ENCODE data around the gene SIX3.

Gene SIX3

GRCh38 chr2:44951124-44951523, 9.6 kb downstream of the SIX3 start:
- H3K27ac ChIP-seq (ENCODE audit: insufficient read depth, low read length, poor library complexity, severe bottlenecking) = no peak overlapping the region
- no peak overlapping the region for H3K4me3 ChIP-seq (ENCODE audit: insufficient read depth, low read depth, low read length, poor library complexity, severe bottlenecking)
- no peak for DNase-seq
- H3K4me1 ChIP-seq (ENCODE audit: control insufficient read depth, insufficient read depth, low read length, poor library complexity, severe bottlenecking) = peaks cover 12% of the 10 kb centered on the region
- no peaks in the 10 kb centered on the region for H3K36me3 ChIP-seq (ENCODE audit: control insufficient read depth, insufficient read depth, low read length)
- peaks cover 25% of the 10 kb centered on the region for H3K27me3 ChIP-seq (replicated peaks; ENCODE audit: control insufficient read depth, insufficient read depth, low read length, poor library complexity, severe bottlenecking)
- H3K9me3 ChIP-seq (ENCODE audit: control insufficient read depth, low read length) = no peaks in the 10 kb centered on the region

- Histone ChIP-seq H3K36me3 (ENCODE audit: control insufficient read depth, insufficient read depth, low read length) (no peaks in the 10 kb centered on the region), H3K4me1 (ENCODE audit: control insufficient read depth, insufficient read depth, low read length, poor library complexity, severe bottlenecking) (peaks cover 12% of the 10 kb centered on the region), H3K27ac (ENCODE audit: insufficient read depth, low read length, poor library complexity, severe bottlenecking) (no peak overlapping the region), H3K27me3 (replicated peaks; ENCODE audit: control insufficient read depth, insufficient read depth, low read length, poor library complexity, severe bottlenecking) (peaks cover 20% of the 10 kb centered on the region), H3K9me3 (ENCODE audit: control insufficient read depth, low read length) (no peaks in the 10 kb centered on the region), H3K4me3 (ENCODE audit: insufficient read depth, low read depth, low read length, poor library complexity, severe bottlenecking) (peak overlapping the region; percentile 25)
- DNase-seq = no peak
These were observed 10.2 kb downstream of the SIX3 start for GRCh38 chr2:44951714-44952113.

GRCh38 chr2:44952143-44952805, 10.8 kb downstream of the SIX3 start:
- no peaks in the 10 kb centered on the region for H3K36me3 ChIP-seq (ENCODE audit: control insufficient read depth, insufficient read depth, low read length)
- no peaks in the 10 kb centered on the region for H3K9me3 ChIP-seq (ENCODE audit: control insufficient read depth, low read length)
- DNase-seq = no peak
- peak overlapping the region; percentile 25 for H3K4me3 ChIP-seq (ENCODE audit: insufficient read depth, low read depth, low read length, poor library complexity, severe bottlenecking)
- H3K27ac ChIP-seq (ENCODE audit: insufficient read depth, low read length, poor library complexity, severe bottlenecking) = no peak overlapping the region
- H3K27me3 ChIP-seq (replicated peaks; ENCODE audit: control insufficient read depth, insufficient read depth, low read length, poor library complexity, severe bottlenecking) = peaks cover 19% of the 10 kb centered on the region
- peaks cover 12% of the 10 kb centered on the region for H3K4me1 ChIP-seq (ENCODE audit: control insufficient read depth, insufficient read depth, low read length, poor library complexity, severe bottlenecking)

DNA sequence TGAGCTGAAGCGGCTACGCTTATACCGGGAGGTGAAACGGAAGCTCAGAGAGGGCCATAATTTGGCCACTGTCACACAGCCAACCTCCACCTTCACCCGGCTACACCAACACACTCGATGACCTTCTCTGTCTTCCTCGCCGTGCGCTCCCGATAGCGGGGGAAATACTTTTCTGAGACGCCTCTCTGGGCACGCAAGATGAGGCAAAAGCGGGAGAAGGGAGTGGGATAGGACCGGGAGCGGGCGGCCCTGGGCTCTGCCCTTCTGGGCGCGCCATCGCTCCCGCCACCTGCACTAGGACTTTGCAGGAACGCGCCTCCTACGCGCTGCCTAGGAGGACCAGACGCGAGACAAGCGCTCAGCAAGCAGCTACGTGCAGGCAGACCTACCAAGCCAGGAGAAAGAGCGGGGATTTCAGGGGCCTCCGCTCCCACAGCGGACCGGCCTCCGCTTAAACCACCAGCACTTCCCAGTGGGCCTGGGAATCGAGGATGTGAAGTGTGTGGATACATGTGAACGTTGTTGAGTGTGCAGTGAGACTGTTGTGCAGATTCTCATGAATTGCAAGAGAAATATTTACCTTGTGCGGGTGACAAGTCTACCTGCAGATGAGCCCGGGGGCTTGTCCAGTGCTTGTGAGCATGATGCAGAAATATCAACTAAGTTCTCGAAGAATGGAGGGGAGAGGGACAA, 11.4 kb downstream of the SIX3 start:
- no peaks in the 10 kb centered on the region for H3K36me3 ChIP-seq (ENCODE audit: control insufficient read depth, insufficient read depth, low read length)
- H3K9me3 ChIP-seq (ENCODE audit: control insufficient read depth, low read length) = no peaks in the 10 kb centered on the region
- peaks cover 12% of the 10 kb centered on the region for H3K4me1 ChIP-seq (ENCODE audit: control insufficient read depth, insufficient read depth, low read length, poor library complexity, severe bottlenecking)
- peaks cover 14% of the 10 kb centered on the region for H3K27me3 ChIP-seq (replicated peaks; ENCODE audit: control insufficient read depth, insufficient read depth, low read length, poor library complexity, severe bottlenecking)
- H3K27ac ChIP-seq (ENCODE audit: insufficient read depth, low read length, poor library complexity, severe bottlenecking) = no peak overlapping the region
- peak overlapping the region; percentile 25 for H3K4me3 ChIP-seq (ENCODE audit: insufficient read depth, low read depth, low read length, poor library complexity, severe bottlenecking)
- no peak for DNase-seq

DNA sequence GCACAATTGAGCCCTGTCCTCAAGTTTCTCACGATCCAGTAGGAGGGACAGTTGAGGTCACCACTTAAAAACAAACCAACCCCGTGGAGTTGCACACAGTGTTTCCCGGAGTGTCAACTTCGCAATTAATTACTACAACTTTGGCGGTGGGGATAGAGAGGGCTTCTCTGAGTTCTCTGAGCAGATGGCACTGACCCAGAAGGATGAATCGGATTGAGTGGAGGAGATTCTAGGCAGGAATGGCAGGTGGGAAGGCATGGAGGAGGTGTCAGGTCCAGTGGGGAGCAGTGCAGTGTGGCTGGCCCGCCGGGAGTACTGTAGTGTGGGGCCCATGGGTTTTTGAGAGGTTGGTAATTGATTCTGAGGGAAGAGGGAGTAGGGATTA, 12.0 kb downstream of the SIX3 start:
- H3K36me3 ChIP-seq (ENCODE audit: control insufficient read depth, insufficient read depth, low read length) = no peaks in the 10 kb centered on the region
- DNase-seq = no peak
- H3K27ac ChIP-seq (ENCODE audit: insufficient read depth, low read length, poor library complexity, severe bottlenecking) = no peak overlapping the region
- H3K9me3 ChIP-seq (ENCODE audit: control insufficient read depth, low read length) = no peaks in the 10 kb centered on the region
- peaks cover 12% of the 10 kb centered on the region for H3K4me1 ChIP-seq (ENCODE audit: control insufficient read depth, insufficient read depth, low read length, poor library complexity, severe bottlenecking)
- no peak overlapping the region for H3K4me3 ChIP-seq (ENCODE audit: insufficient read depth, low read depth, low read length, poor library complexity, severe bottlenecking)
- peaks cover 9% of the 10 kb centered on the region for H3K27me3 ChIP-seq (replicated peaks; ENCODE audit: control insufficient read depth, insufficient read depth, low read length, poor library complexity, severe bottlenecking)

- no peak overlapping the region for H3K4me3 ChIP-seq (ENCODE audit: insufficient read depth, low read depth, low read length, poor library complexity, severe bottlenecking)
These were observed 13.0 kb downstream of the SIX3 start for GRCh38 chr2:44954447-44954888.

DNA sequence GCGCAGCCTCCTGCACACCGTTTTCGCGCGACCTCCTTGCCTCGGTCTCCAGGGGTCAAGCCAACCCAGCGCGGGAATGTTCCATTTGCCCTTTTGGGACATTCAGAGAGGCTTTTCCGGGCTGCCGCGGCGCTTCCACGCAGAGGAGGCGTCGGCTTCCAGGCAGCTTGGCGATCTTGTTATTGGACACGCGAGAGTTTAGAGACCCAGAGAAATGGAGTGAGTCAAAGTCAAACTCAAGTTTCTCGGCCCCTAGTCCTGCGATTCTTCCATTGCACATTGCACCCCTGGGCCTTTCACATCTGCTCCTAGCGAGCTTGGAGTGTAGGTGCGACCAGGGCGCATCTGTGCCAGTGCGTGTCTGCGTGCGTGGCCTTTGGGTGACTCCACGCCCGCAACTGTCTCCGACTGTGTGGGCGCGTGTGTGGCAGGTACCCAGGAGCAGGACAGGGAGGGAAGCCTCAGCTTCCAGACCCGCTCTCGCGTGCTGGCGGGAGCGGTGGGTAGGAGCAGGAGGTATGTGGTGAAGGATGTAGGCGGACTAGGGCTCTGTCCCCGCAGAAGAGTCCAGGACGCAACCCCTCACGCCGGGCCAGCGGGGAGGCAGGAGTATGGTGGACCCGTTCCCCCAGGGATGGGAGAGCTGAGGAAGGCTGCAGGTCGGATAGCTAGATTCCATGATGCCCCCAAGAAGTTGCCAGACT, 13.5 kb downstream of the SIX3 start:
- Histone ChIP-seq H3K9me3 (ENCODE audit: control insufficient read depth, low read length) (no peaks in the 10 kb centered on the region), H3K27ac (ENCODE audit: insufficient read depth, low read length, poor library complexity, severe bottlenecking) (no peak overlapping the region), H3K4me3 (ENCODE audit: insufficient read depth, low read depth, low read length, poor library complexity, severe bottlenecking) (no peak overlapping the region), H3K36me3 (ENCODE audit: control insufficient read depth, insufficient read depth, low read length) (no peaks in the 10 kb centered on the region), H3K27me3 (replicated peaks; ENCODE audit: control insufficient read depth, insufficient read depth, low read length, poor library complexity, severe bottlenecking) (peaks cover 6% of the 10 kb centered on the region), H3K4me1 (ENCODE audit: control insufficient read depth, insufficient read depth, low read length, poor library complexity, severe bottlenecking) (peaks cover 12% of the 10 kb centered on the region)
- DNase-seq = no peak

More at GRCh38 chr2:44954447-44954888, 13.0 kb downstream of the SIX3 start:
- DNase-seq = no peak
- Histone ChIP-seq H3K36me3 (ENCODE audit: control insufficient read depth, insufficient read depth, low read length) (no peaks in the 10 kb centered on the region), H3K9me3 (ENCODE audit: control insufficient read depth, low read length) (no peaks in the 10 kb centered on the region), H3K27me3 (replicated peaks; ENCODE audit: control insufficient read depth, insufficient read depth, low read length, poor library complexity, severe bottlenecking) (peaks cover 6% of the 10 kb centered on the region), H3K4me1 (ENCODE audit: control insufficient read depth, insufficient read depth, low read length, poor library complexity, severe bottlenecking) (peaks cover 12% of the 10 kb centered on the region), H3K27ac (ENCODE audit: insufficient read depth, low read length, poor library complexity, severe bottlenecking) (no peak overlapping the region)

- no peak overlapping the region for H3K4me3 ChIP-seq (ENCODE audit: insufficient read depth, low read depth, low read length, poor library complexity, severe bottlenecking)
- peaks cover 12% of the 10 kb centered on the region for H3K4me1 ChIP-seq (ENCODE audit: control insufficient read depth, insufficient read depth, low read length, poor library complexity, severe bottlenecking)
- H3K27ac ChIP-seq (ENCODE audit: insufficient read depth, low read length, poor library complexity, severe bottlenecking) = no peak overlapping the region
- DNase-seq = peak; percentile 14 to 43 (median 37)
- no peaks in the 10 kb centered on the region for H3K36me3 ChIP-seq (ENCODE audit: control insufficient read depth, insufficient read depth, low read length)
- no peaks in the 10 kb centered on the region for H3K9me3 ChIP-seq (ENCODE audit: control insufficient read depth, low read length)
- peaks cover 6% of the 10 kb centered on the region for H3K27me3 ChIP-seq (replicated peaks; ENCODE audit: control insufficient read depth, insufficient read depth, low read length, poor library complexity, severe bottlenecking)
These were observed 14.3 kb downstream of the SIX3 start for GRCh38 chr2:44955593-44956392.

GRCh38 chr2:44956843-44957242, 15.3 kb downstream of the SIX3 start:
- Histone ChIP-seq H3K4me3 (ENCODE audit: insufficient read depth, low read depth, low read length, poor library complexity, severe bottlenecking) (no peak overlapping the region), H3K36me3 (ENCODE audit: control insufficient read depth, insufficient read depth, low read length) (no peaks in the 10 kb centered on the region), H3K4me1 (ENCODE audit: control insufficient read depth, insufficient read depth, low read length, poor library complexity, severe bottlenecking) (peaks cover 12% of the 10 kb centered on the region)

More at GRCh38 chr2:44956843-44957242, 15.3 kb downstream of the SIX3 start:
- Histone ChIP-seq H3K9me3 (ENCODE audit: control insufficient read depth, low read length) (no peaks in the 10 kb centered on the region), H3K27ac (ENCODE audit: insufficient read depth, low read length, poor library complexity, severe bottlenecking) (no peak overlapping the region), H3K27me3 (replicated peaks; ENCODE audit: control insufficient read depth, insufficient read depth, low read length, poor library complexity, severe bottlenecking) (peaks cover 6% of the 10 kb centered on the region)
- no peak for DNase-seq

All from effector memory CD4-positive, alpha-beta T cell (primary cell).